ENCODE results near the gene ABCB4. TPM values are rescaled to one million over a fixed set of nuclear protein-coding genes. Genes with fewer than 3 reads are reported as not detected.

Gene ABCB4
- 1 to 10 TPM in 1 of 7 donors, under 1 TPM in 6; 0.13 to 2.1 (median 0.45) TPM for total RNA-seq
- polyA plus RNA-seq = under 1 TPM; 0.33 to 0.75 TPM
- long read RNA-seq, donor 1 = 0 reads
- long read RNA-seq, donor 2 = 0 reads
- long read RNA-seq, donor 3 = 0 reads

DNA sequence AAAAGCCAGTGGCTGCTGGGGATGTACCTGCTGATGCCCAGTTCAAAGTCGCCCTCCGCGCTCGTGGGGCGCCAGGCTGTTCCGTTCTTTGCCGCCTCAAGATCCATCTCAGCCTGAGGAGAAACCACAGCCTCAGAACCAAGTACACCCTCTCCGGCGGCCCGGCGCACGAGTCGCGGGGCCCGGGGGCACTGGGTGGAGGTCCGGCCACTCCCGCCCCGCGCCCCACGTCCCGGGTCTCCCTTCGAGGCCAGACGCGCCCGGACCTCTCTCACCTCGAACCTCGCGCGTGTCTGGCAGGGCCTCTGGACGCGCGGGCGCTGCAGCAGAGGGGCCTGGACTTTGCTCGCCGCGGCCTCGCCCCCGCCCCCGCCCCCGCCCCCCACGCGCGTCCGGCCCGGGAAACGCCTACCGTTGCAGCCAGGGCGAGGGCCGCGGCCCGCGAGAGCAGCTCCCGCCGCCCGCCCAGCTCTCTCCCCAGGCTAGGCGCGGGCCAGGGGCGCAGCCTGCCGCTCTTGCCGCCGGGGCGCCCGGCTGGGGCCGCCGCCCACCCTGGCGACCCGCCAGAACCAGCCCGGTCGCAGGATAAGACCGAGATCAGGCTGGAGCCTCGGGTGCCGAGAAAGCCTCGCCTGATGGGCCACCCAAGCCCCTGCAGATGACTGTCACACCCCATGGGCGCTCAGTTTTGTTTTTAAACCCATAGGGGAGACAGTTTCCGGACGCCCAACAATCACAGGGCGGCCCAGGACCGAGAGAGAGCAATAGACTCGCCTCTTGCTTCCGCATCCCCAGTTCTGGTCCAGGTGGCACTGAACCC is at the start of gene ABCB4:
Gene ABCB4, minus strand, starts transcription at position 322 of the 820 bp plus-strand sequence. Its CDS starts 215 bp downstream, at position 107.
- intact Hi-C loops (cut with DNase I) = no loop called here
- peak within 1 kb of the TSS; percentile 28 for H3K4me3 ChIP-seq
- peaks cover 1% of the 10 kb centered on the region for H3K4me1 ChIP-seq (ENCODE audit: insufficient read depth)
- 3 to 12% (median 4%) methylated on average over 29 to 80 of the region's 80 CpGs for WGBS, 3 donors
- no peaks in the 10 kb centered on the region for H3K27me3 ChIP-seq
- H3K27ac ChIP-seq = no peak within 1 kb of the TSS
- no peaks in the 10 kb centered on the region for H3K36me3 ChIP-seq
- peak in 3 of 5 donors; percentile 18 to 36 (median 20) for DNase-seq
- no peak for TF ChIP-seq EP300 (IDR thresholded peaks at IDR 0.05)
- no peak for TF ChIP-seq POLR2A (IDR thresholded peaks at IDR 0.05)
- TF ChIP-seq, protein P1, sequence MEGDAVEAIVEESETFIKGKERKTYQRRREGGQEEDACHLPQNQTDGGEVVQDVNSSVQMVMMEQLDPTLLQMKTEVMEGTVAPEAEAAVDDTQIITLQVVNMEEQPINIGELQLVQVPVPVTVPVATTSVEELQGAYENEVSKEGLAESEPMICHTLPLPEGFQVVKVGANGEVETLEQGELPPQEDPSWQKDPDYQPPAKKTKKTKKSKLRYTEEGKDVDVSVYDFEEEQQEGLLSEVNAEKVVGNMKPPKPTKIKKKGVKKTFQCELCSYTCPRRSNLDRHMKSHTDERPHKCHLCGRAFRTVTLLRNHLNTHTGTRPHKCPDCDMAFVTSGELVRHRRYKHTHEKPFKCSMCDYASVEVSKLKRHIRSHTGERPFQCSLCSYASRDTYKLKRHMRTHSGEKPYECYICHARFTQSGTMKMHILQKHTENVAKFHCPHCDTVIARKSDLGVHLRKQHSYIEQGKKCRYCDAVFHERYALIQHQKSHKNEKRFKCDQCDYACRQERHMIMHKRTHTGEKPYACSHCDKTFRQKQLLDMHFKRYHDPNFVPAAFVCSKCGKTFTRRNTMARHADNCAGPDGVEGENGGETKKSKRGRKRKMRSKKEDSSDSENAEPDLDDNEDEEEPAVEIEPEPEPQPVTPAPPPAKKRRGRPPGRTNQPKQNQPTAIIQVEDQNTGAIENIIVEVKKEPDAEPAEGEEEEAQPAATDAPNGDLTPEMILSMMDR (IDR thresholded peaks at IDR 0.05) = no peak
- no peaks in the 10 kb centered on the region for H3K9me3 ChIP-seq

DNA sequence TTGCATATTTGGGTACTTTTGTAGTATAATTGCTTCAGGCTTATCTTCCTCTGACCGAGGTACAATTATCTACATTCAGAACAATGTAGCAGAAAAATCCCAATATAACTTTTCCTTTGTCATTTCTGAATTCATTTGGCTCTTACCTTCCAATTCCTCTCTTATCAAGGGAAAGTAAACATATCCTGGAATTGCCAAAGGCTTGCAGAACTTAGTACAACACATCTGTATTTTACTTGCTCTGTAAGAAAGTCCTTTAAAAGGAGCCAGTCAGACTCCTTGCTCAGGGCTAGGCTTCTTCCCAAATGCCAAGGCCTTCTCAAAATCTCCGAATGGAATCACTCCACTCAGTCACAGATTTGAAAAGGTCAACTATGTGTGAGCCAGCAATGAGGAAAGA is 43.3 kb upstream of the ABCB4 start:
- H3K27me3 ChIP-seq = no peaks in the 10 kb centered on the region
- no peak overlapping the region for H3K4me3 ChIP-seq
- WGBS, 3 donors = 14 to 20% (median 14%) methylated on average over 2 of the region's 2 CpGs
- no peaks in the 10 kb centered on the region for H3K4me1 ChIP-seq (ENCODE audit: insufficient read depth)
- TF ChIP-seq, protein P1 (IDR thresholded peaks at IDR 0.05) = no peak
- no peak for DNase-seq
- H3K27ac ChIP-seq = no peak overlapping the region
- H3K36me3 ChIP-seq = no peaks in the 10 kb centered on the region
- intact Hi-C loops (cut with DNase I) = loop anchor here in 1 of 4 donors (5.0 kb wide), 1 partner anchor 364 kb away; no protein-coding TSS in a partner anchor
- H3K9me3 ChIP-seq = no peaks in the 10 kb centered on the region

DNA sequence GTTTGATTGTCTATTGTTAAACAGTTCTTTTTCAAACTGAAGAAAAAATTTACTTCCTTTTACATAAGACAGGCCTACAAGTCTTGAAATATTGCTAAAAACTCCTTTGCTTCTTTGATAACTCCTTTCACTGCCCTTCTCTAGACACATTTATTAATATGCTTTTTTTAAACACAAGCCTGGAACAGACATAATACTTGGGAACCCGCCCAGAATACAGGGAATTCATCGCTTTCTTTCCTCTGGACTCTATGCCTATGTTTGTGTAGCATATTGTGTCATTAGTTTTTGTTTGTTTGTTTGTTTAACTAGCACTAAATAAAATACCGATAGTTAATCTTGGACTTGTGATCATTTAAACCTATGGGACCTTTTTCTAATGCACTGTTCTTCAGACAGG is 42.4 kb upstream of the ABCB4 start:
- Histone ChIP-seq H3K36me3 (no peaks in the 10 kb centered on the region), H3K9me3 (no peaks in the 10 kb centered on the region), H3K27ac (no peak overlapping the region), H3K4me1 (ENCODE audit: insufficient read depth) (no peaks in the 10 kb centered on the region), H3K27me3 (no peaks in the 10 kb centered on the region), H3K4me3 (no peak overlapping the region)
- TF ChIP-seq EP300 (IDR thresholded peaks at IDR 0.05) = no peak
- TF ChIP-seq POLR2A (IDR thresholded peaks at IDR 0.05) = no peak
- TF ChIP-seq, protein P1 (IDR thresholded peaks at IDR 0.05) = no peak
- no peak for DNase-seq
- intact Hi-C loops (cut with DNase I) = loop anchor here in 1 of 4 donors (5.0 kb wide), 1 partner anchor 364 kb away; no protein-coding TSS in a partner anchor
- WGBS, 3 donors = 28 to 34% (median 33%) methylated on average over 3 of the region's 3 CpGs

DNA sequence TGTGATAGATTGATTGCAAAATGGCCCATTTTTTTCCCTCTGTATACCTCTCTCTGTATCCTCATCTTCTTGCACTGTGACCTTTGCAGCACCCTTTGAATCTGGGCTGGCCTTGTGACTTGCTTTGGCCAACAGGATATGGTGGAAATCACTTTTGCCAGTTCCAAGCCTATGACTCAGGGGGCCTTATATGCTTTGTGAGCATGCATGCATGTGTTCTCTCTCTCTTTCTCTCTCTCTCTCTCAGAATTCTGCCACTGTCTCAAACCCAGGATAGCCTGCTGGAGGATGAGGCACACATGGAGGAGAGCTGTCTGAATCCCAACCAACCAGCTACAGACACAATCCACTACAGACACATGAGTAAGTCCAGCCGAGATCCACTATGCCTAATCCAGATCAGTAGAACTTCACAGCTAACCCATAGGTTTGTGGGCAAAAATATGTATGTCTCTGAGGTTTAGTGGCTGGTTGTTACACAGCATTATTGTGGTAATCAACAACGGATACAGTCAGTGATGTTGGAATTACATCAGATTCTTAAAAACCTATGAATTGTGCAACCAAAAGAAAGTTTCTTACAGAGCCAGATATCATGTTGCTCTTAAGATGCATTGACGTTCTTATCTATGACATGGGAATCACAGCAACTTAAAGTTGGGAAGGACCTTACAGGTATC is 41.8 kb upstream of the ABCB4 start:
- no peaks in the 10 kb centered on the region for H3K36me3 ChIP-seq
- DNase-seq = no peak
- no peaks in the 10 kb centered on the region for H3K4me1 ChIP-seq (ENCODE audit: insufficient read depth)
- no peak overlapping the region for H3K4me3 ChIP-seq
- TF ChIP-seq, protein P1 (IDR thresholded peaks at IDR 0.05) = no peak
- no peak for TF ChIP-seq EP300 (IDR thresholded peaks at IDR 0.05)
- TF ChIP-seq POLR2A (IDR thresholded peaks at IDR 0.05) = no peak
- H3K27ac ChIP-seq = no peak overlapping the region
- WGBS, 3 donors = 46 to 52% (median 50%) methylated on average over 3 of the region's 3 CpGs
- intact Hi-C loops (cut with DNase I) = loop anchor here in 1 of 4 donors (5.0 kb wide), 1 partner anchor 365 kb away; no protein-coding TSS in a partner anchor
- no peaks in the 10 kb centered on the region for H3K27me3 ChIP-seq
- no peaks in the 10 kb centered on the region for H3K9me3 ChIP-seq
